H1 (cell line): ENCODE measurements around the gene RBM38. TPM values are rescaled to one million over a fixed set of nuclear protein-coding genes. Genes with fewer than 3 reads are reported as not detected.

Experiments
- CTCF ChIA-PET: fragments of 300-600 bp; sonication (Branson Sonifier 250); formaldehyde crosslinking; loops from one replicate; lab custom pipeline; 2021; ENCODE audit not compliant: partially characterized antibody; lab: Charles Lee
- POLR2A ChIA-PET: fragments of 300-600 bp; sonication (Branson Sonifier 250); formaldehyde crosslinking; loops from one replicate; lab custom pipeline; 2021; ENCODE audit warnings: inconsistent platforms; ENCODE audit not compliant: partially characterized antibody; lab: Charles Lee
- DNase-seq, 2 experiments: peaks; one replicate each; pipeline versions ENCODE4 v3.0.0 to v3.0.0-alpha.2; 2010 to 2022; ENCODE audit warnings: low spot score in 2 of 2, low read depth in 1 of 2, mixed read lengths in 1 of 2
- FAIRE-seq: peaks from 2 replicates; lab custom pipeline; 2011; peaks lifted over from hg19 to GRCh38; lab: Jason Lieb, UNC
- H2AFZ ChIP-seq: 2 replicates; pipeline ENCODE4 v1.8.1; 2012; ENCODE audit warnings: low read length, inconsistent platforms
- H2AK5ac ChIP-seq: 2 replicates; pipeline ENCODE4 v1.6.1; 2013; ENCODE audit warnings: low read depth, low read length
- H2BK120ac ChIP-seq: replicated peaks from 2 replicates; pipeline ENCODE3; 2013; ENCODE audit warnings: low read depth, low read length, inconsistent platforms
- H2BK12ac ChIP-seq: 2 replicates; pipeline ENCODE4 v1.6.1; 2013; ENCODE audit warnings: low read depth, low read length
- H2BK15ac ChIP-seq: 2 replicates; pipeline ENCODE4 v1.6.1; 2013; ENCODE audit warnings: low read length
- H2BK20ac ChIP-seq: 2 replicates; pipeline ENCODE4 v1.6.1; 2013; ENCODE audit warnings: low read length
- H2BK5ac ChIP-seq: 2 replicates; pipeline ENCODE4 v1.6.1; 2013; ENCODE audit warnings: low read depth, low read length
- H3K14ac ChIP-seq: 2 replicates; pipeline ENCODE4 v1.6.1; 2013; ENCODE audit warnings: inconsistent platforms; ENCODE audit not compliant: insufficient read length
- H3K18ac ChIP-seq: 2 replicates; pipeline ENCODE4 v1.6.1; 2013; ENCODE audit warnings: low read length; ENCODE audit errors: extremely low read depth
- H3K23ac ChIP-seq: 2 replicates; pipeline ENCODE4 v1.6.1; 2013; ENCODE audit warnings: inconsistent platforms; ENCODE audit not compliant: insufficient read length
- H3K23me2 ChIP-seq: 2 replicates; pipeline ENCODE4 v1.6.1; 2013; ENCODE audit warnings: low read depth, low read length
- H3K27ac ChIP-seq: 2 replicates; pipeline ENCODE4 v1.6.1; 2011; ENCODE audit warnings: low read depth, low read length, inconsistent platforms
- H3K27me3 ChIP-seq, 4 experiments: replicated peaks in 1 of 4; 1 replicate in 1 of 4; 2 replicates in 3 of 4; pipeline versions ENCODE4 v1.6.1 to v1.8.1; 2011 to 2013; ENCODE audit warnings: low read length in 3 of 4, mild to moderate bottlenecking in 3 of 4, inconsistent platforms in 2 of 4, mixed read lengths in 2 of 4, moderate library complexity in 1 of 4; ENCODE audit not compliant: control insufficient read depth in 3 of 4, insufficient read depth in 3 of 4; ENCODE audit errors: extremely low read depth in 1 of 4
- H3K36me3 ChIP-seq, 4 experiments: 2 replicates each; pipeline versions ENCODE4 v1.6.1 to v1.8.1; 2011 to 2013; ENCODE audit warnings: mild to moderate bottlenecking in 4 of 4, low read length in 3 of 4, moderate library complexity in 2 of 4, control low read depth in 1 of 4, inconsistent platforms in 1 of 4; ENCODE audit not compliant: insufficient read depth in 4 of 4, control insufficient read depth in 2 of 4
- H3K4ac ChIP-seq: replicated peaks from 2 replicates; pipeline ENCODE3; 2013; ENCODE audit warnings: low read length, low read depth, mixed read lengths, inconsistent platforms; ENCODE audit not compliant: insufficient read length
- H3K4me1 ChIP-seq, 4 experiments: replicated peaks in 1 of 4; 1 replicate in 1 of 4; 2 replicates in 3 of 4; pipeline versions ENCODE4 v1.6.1 to v1.8.1; 2011 to 2013; ENCODE audit warnings: low read length in 3 of 4, inconsistent platforms in 2 of 4, mixed read lengths in 1 of 4; ENCODE audit not compliant: insufficient read depth in 4 of 4, control insufficient read depth in 3 of 4
- H3K4me2 ChIP-seq, 2 experiments: 2 replicates each; pipeline versions ENCODE4 v1.6.1 to v1.8.1; 2011 to 2013; ENCODE audit warnings: low read depth in 2 of 2, low read length in 2 of 2, control low read depth in 1 of 2, inconsistent platforms in 1 of 2, mild to moderate bottlenecking in 1 of 2; ENCODE audit not compliant: insufficient read depth in 1 of 2
- H3K4me3 ChIP-seq, 4 experiments: fragments of 200-600, 300-600 bp in 1 of 4; sonication (generic), shearing (Covaris generic), sonication (Bioruptor Twin) in 1 of 4; 2 replicates each; pipeline versions ENCODE4 v1.5.1 to v1.8.1; 2011 to 2016; ENCODE audit warnings: low read length in 4 of 4, low read depth in 3 of 4, control low read depth in 2 of 4, inconsistent platforms in 2 of 4, mild to moderate bottlenecking in 2 of 4, mixed read lengths in 1 of 4, moderate library complexity in 1 of 4; ENCODE audit not compliant: insufficient read depth in 2 of 4; ENCODE audit errors: extremely low read depth in 1 of 4
- H3K56ac ChIP-seq: replicated peaks from 2 replicates; pipeline ENCODE3; 2013; ENCODE audit warnings: low read depth, mild to moderate bottlenecking, mixed read lengths, low read length, inconsistent platforms; ENCODE audit not compliant: insufficient read length
- H3K79me1 ChIP-seq: 2 replicates; pipeline ENCODE4 v1.6.1; 2013; ENCODE audit warnings: low read depth, low read length, control low read depth
- H3K79me2 ChIP-seq, 2 experiments: 2 replicates each; pipeline versions ENCODE4 v1.6.1 to v1.8.1; 2012 to 2013; ENCODE audit warnings: low read length in 2 of 2, mild to moderate bottlenecking in 2 of 2, inconsistent platforms in 1 of 2; ENCODE audit not compliant: insufficient read depth in 2 of 2, control insufficient read depth in 1 of 2
- H3K9ac ChIP-seq, 4 experiments: replicated peaks in 1 of 4; 1 replicate in 1 of 4; 2 replicates in 3 of 4; pipeline versions ENCODE4 v1.6.1 to v1.8.1; 2011 to 2013; ENCODE audit warnings: low read depth in 3 of 4, low read length in 3 of 4, control low read depth in 2 of 4, mild to moderate bottlenecking in 2 of 4, moderate library complexity in 2 of 4, inconsistent platforms in 1 of 4; ENCODE audit errors: extremely low read depth in 1 of 4
- H3K9me3 ChIP-seq, 2 experiments: 2 replicates each; pipeline versions ENCODE4 v1.6.1 to v1.8.1; 2012 to 2013; ENCODE audit warnings: mild to moderate bottlenecking in 2 of 2, moderate library complexity in 2 of 2, control low read depth in 1 of 2, inconsistent platforms in 1 of 2, low read depth in 1 of 2, low read length in 1 of 2, mixed read lengths in 1 of 2; ENCODE audit not compliant: insufficient read depth in 2 of 2
- H4K20me1 ChIP-seq, 2 experiments: replicated peaks in 1 of 2; 2 replicates each; pipeline versions ENCODE3 to v1.8.1; 2011 to 2013; ENCODE audit warnings: inconsistent platforms in 2 of 2, low read length in 2 of 2, mild to moderate bottlenecking in 1 of 2; ENCODE audit not compliant: insufficient read depth in 2 of 2, control insufficient read depth in 1 of 2
- H4K5ac ChIP-seq: 2 replicates; pipeline ENCODE4 v1.6.1; 2013; ENCODE audit warnings: low read length, low read depth, mixed read lengths, inconsistent platforms; ENCODE audit not compliant: insufficient read length
- H4K8ac ChIP-seq: 2 replicates; pipeline ENCODE4 v1.8.0; 2013; ENCODE audit warnings: mild to moderate bottlenecking, moderate library complexity, low read length, inconsistent platforms; ENCODE audit not compliant: insufficient read depth; ENCODE audit errors: extremely low read depth
- H4K91ac ChIP-seq: replicated peaks from 2 replicates; pipeline ENCODE3; 2013; ENCODE audit warnings: low read length, mixed read lengths, inconsistent platforms; ENCODE audit not compliant: insufficient read length
- ATF2 ChIP-seq: IDR thresholded peaks from 2 replicates; pipeline ENCODE4 v1.6.1; 2012; ENCODE audit warnings: low read length, inconsistent platforms
- BRCA1 ChIP-seq: IDR thresholded peaks from 2 replicates; pipeline ENCODE4 v1.6.1; 2012; ENCODE audit warnings: low read depth, low read length, improper control_type of control experiment
- CEBPB ChIP-seq: IDR thresholded peaks from 2 replicates; pipeline ENCODE4 v1.6.1; 2012; ENCODE audit warnings: low read depth, low read length
- EGR1 ChIP-seq: IDR thresholded peaks from 2 replicates; pipeline ENCODE4 v1.6.1; 2011; ENCODE audit warnings: low read depth, low read length, borderline replicate concordance
- EP300 ChIP-seq, 2 experiments: IDR thresholded peaks; 1 replicate in 1 of 2; 2 replicates in 1 of 2; pipeline ENCODE4 v1.6.1; 2011 to 2012; ENCODE audit warnings: low read depth in 2 of 2, low read length in 2 of 2, mild to moderate bottlenecking in 2 of 2, borderline replicate concordance in 1 of 2, inconsistent platforms in 1 of 2, moderate library complexity in 1 of 2
- HDAC2 ChIP-seq, 2 experiments: fragments of 300-600 bp in 1 of 2; sonication (generic) in 1 of 2; IDR thresholded peaks; 2 replicates each; pipeline ENCODE4 v1.6.1; 2011 to 2012; ENCODE audit warnings: low read depth in 2 of 2, low read length in 2 of 2, mild to moderate bottlenecking in 2 of 2, moderate library complexity in 2 of 2, borderline replicate concordance in 1 of 2, inconsistent platforms in 1 of 2
- POLR2A ChIP-seq, 2 experiments: IDR thresholded peaks; 1 replicate in 1 of 2; 2 replicates in 1 of 2; pipeline ENCODE4 v1.6.1; 2011; ENCODE audit warnings: low read depth in 2 of 2, low read length in 2 of 2, mild to moderate bottlenecking in 2 of 2; ENCODE audit errors: control extremely low read depth in 1 of 2
- POLR2AphosphoS5 ChIP-seq: IDR thresholded peaks from 2 replicates; pipeline ENCODE4 v1.6.1; 2011; ENCODE audit warnings: low read depth, low read length
- SIX5 ChIP-seq: IDR thresholded peaks from 2 replicates; pipeline ENCODE4 v1.6.1; 2011; ENCODE audit warnings: mild to moderate bottlenecking, low read depth, low read length
- SP2 ChIP-seq: IDR thresholded peaks from 2 replicates; pipeline ENCODE4 v1.6.1; 2012; ENCODE audit warnings: mild to moderate bottlenecking, low read length, inconsistent platforms
- TCF12 ChIP-seq: IDR thresholded peaks from 2 replicates; pipeline ENCODE4 v1.6.1; 2011; ENCODE audit warnings: low read depth, mild to moderate bottlenecking, low read length
- YY1 ChIP-seq: IDR thresholded peaks from 2 replicates; pipeline ENCODE4 v1.6.1; 2011; ENCODE audit warnings: low read depth, mild to moderate bottlenecking, low read length
- WGBS, 2 experiments: shearing (Covaris generic) in 1 of 2; methylation state at CpG; one replicate each; pipeline versions ENCODE4 v1.1.6 to v1.1.7; 2013 to 2015; ENCODE audit warnings: low lambda C conversion rate in 2 of 2, mixed read lengths in 2 of 2, inconsistent platforms in 1 of 2, low coverage in 1 of 2, missing lambda C conversion rate in 1 of 2; ENCODE audit not compliant: insufficient replicate concordance in 2 of 2, insufficient coverage in 1 of 2, insufficient read length in 1 of 2; ENCODE audit errors: extremely low coverage in 1 of 2, missing lambda C conversion rate in 1 of 2; 5-methylcytosine and 5-hydroxymethylcytosine counted together
- polyA plus RNA-seq, 7 experiments: library from polyadenylated mRNA; depleted of rRNA in 3 of 7; stranded (reverse) in 5 of 7; unstranded in 2 of 7; fragments of >200 nt in 5 of 7; fragments of 200-250 nt in 2 of 7; gene quantifications; 1 replicate in 5 of 7; 2 replicates in 1 of 7; 4 replicates in 1 of 7; pipeline versions ENCODE4 v1.2.1 to v1.2.3, GENCODE V29; 2011 to 2013; ENCODE audit warnings: missing spikeins in 2 of 7, mixed read lengths in 2 of 7
- total RNA-seq: library from RNA; stranded (reverse); fragmentation: NEBNext Ultra II Directional; extraction: Animal tissue kit (Norgen Biotek cat#: 25700); gene quantifications from 2 replicates; pipeline ENCODE4 v1.2.1, GENCODE V29; 2021

Gene RBM38
- total and polyA plus RNA-seq, 2 of the 8 experiments (the other 6 are each of a cell fraction or from before 2014, with no cell fraction given): 57.7 to 109 TPM

GRCh38 chr20:57444394-57445048, 53.3 kb downstream of the RBM38 start:
- Histone ChIP-seq H3K23me2 (peaks cover 2% of the 10 kb centered on the region; the same call in 1 of the 2 replicates), H3K9ac (no peak overlapping the region), H3K4me1 (peaks cover 0 to 13% (median 6%) of the 10 kb centered on the region in 4 experiments; a peak in 5 of 7 replicates), H3K9me3 (no peaks in the 10 kb centered on the region), H2BK20ac (no peak overlapping the region), H3K18ac (no peak overlapping the region), H2AFZ (no peak overlapping the region), H3K4ac (no peak overlapping the region), H2BK12ac (no peak overlapping the region), H2BK5ac (no peak overlapping the region), H2BK15ac (no peak overlapping the region), H4K5ac (no peak overlapping the region), H3K27me3 (0 out of 7 replicates have a peak, but pooled peaks cover 0 to 3% (median 0%) of the 10 kb centered on the region in 4 experiments), H3K27ac (no peak overlapping the region), H3K79me2 (no peaks in the 10 kb centered on the region), H2BK120ac (no peak overlapping the region), H4K20me1 (peaks cover 0 to 1% of the 10 kb centered on the region in 2 experiments), H3K4me2 (no peak overlapping the region), H3K36me3 (no peaks in the 10 kb centered on the region), H3K56ac (no peak overlapping the region), H4K8ac (no peak overlapping the region), H3K79me1 (no peaks in the 10 kb centered on the region; the same call in 1 of the 2 replicates), H4K91ac (no peak overlapping the region), H2AK5ac (no peak overlapping the region), H3K4me3 (no peak overlapping the region), H3K23ac (no peak overlapping the region), H3K14ac (no peak overlapping the region)
- FAIRE-seq (no peak), DNase-seq (no peak)
- POLR2A ChIA-PET: interaction anchor here (0.8 kb wide), 1 partner anchor 52 kb away, joined by 3 read pairs; no protein-coding TSS in a partner anchor
- CTCF ChIA-PET: interaction anchor here (0.7 to 3.9 kb wide), 5 partner anchors 11 to 98 kb away, joined by 3 to 12 read pairs (median 5); no protein-coding TSS in a partner anchor
- 90% methylated on average over 14 of the region's 16 CpGs; no CpG with 5 or more reads in 1 of the 2 experiments for WGBS, 2 experiments
- TF ChIP-seq SP2 (no peak), EP300 (IDR thresholded peaks at IDR 0.05; ENCODE audit: borderline replicate concordance in 1 of 2, low read depth in 2 of 2, low read length in 2 of 2) (no peak), TCF12 (no peak), BRCA1 (no peak), POLR2AphosphoS5 (no peak), POLR2A (IDR thresholded peaks at IDR 0.05; ENCODE audit: control extremely low read depth in 1 of 2, low read depth in 2 of 2, low read length in 2 of 2) (no peak), HDAC2 (IDR thresholded peaks at IDR 0.05; ENCODE audit: borderline replicate concordance in 1 of 2, low read depth in 2 of 2, low read length in 2 of 2) (no peak), YY1 (no peak), EGR1 (no peak), ATF2 (no peak), CEBPB (no peak), SIX5 (no peak)
